ENCODE measurements around the gene SETD6. TPM values are rescaled to one million over a fixed set of nuclear protein-coding genes. Genes with fewer than 3 reads are reported as not detected.
"Not testable (repeated sequence)": the region's sequence is repeated elsewhere in the genome, so short reads cannot be mapped to it uniquely, and the experiment has no call there.

Gene SETD6
- total RNA-seq, 3 donors from 2014 or later = 12.8 to 17.5 (median 14.2) TPM

GRCh38 chr16:58543685-58544084 lies 28.4 kb downstream of the SETD6 start:
- H3K9me3 ChIP-seq = no peaks in the 10 kb centered on the region
- no peak for ATAC-seq
- TF ChIP-seq CTCF (IDR thresholded peaks at IDR 0.05) = no peak
- peaks cover 7% of the 10 kb centered on the region for H3K36me3 ChIP-seq (ENCODE audit: low read depth)
- intact Hi-C loops (cut with DNase I, micrococcal nuclease) = no loop called here
- H3K4me3 ChIP-seq = no peak overlapping the region
- DNase-seq = no peak
- no peaks in the 10 kb centered on the region for H3K4me1 ChIP-seq (ENCODE audit: low read depth)

- intact Hi-C loops (cut with DNase I, micrococcal nuclease) = no loop called here
- no peaks in the 10 kb centered on the region for H3K36me3 ChIP-seq (ENCODE audit: low read depth)
Measured at GRCh38 chr16:58548378-58548777, 33.1 kb downstream of the SETD6 start.

GRCh38 chr16:58551496-58551895 lies 36.2 kb downstream of the SETD6 start:
- H3K36me3 ChIP-seq (ENCODE audit: low read depth) = peaks cover 17% of the 10 kb centered on the region
- ATAC-seq = no peak
- no peaks in the 10 kb centered on the region for H3K4me1 ChIP-seq (ENCODE audit: low read depth)
- no peak for TF ChIP-seq CTCF (IDR thresholded peaks at IDR 0.05)
- intact Hi-C loops (cut with DNase I, micrococcal nuclease) = no loop called here
- H3K4me3 ChIP-seq = no peak overlapping the region
- DNase-seq = no peak
- no peaks in the 10 kb centered on the region for H3K9me3 ChIP-seq

More at GRCh38 chr16:58548378-58548777, 33.1 kb downstream of the SETD6 start:
- ATAC-seq = no peak
- Histone ChIP-seq H3K4me3 (no peak overlapping the region), H3K4me1 (ENCODE audit: low read depth) (no peaks in the 10 kb centered on the region), H3K9me3 (no peaks in the 10 kb centered on the region)
- DNase-seq = no peak
- TF ChIP-seq CTCF (IDR thresholded peaks at IDR 0.05) = no peak

GRCh38 chr16:58556678-58557077 lies 41.4 kb downstream of the SETD6 start:
- intact Hi-C loops (cut with DNase I, micrococcal nuclease) = no loop called here
- Histone ChIP-seq H3K36me3 (ENCODE audit: low read depth) (peaks cover 17% of the 10 kb centered on the region), H3K9me3 (no peaks in the 10 kb centered on the region), H3K4me3 (no peak overlapping the region), H3K4me1 (ENCODE audit: low read depth) (no peaks in the 10 kb centered on the region)
- TF ChIP-seq CTCF (IDR thresholded peaks at IDR 0.05) = no peak
- ATAC-seq (no peak), DNase-seq (no peak)

GRCh38 chr16:58563235-58563634 lies 47.9 kb downstream of the SETD6 start:
- no peak for TF ChIP-seq CTCF (IDR thresholded peaks at IDR 0.05)
- Histone ChIP-seq H3K9me3 (no peaks in the 10 kb centered on the region), H3K36me3 (ENCODE audit: low read depth) (peaks cover 6% of the 10 kb centered on the region), H3K4me3 (no peak overlapping the region), H3K4me1 (ENCODE audit: low read depth) (no peaks in the 10 kb centered on the region)
- ATAC-seq (no peak), DNase-seq (no peak)
- intact Hi-C loops (cut with DNase I, micrococcal nuclease) = no loop called here

GRCh38 chr16:58563775-58564174 lies 48.5 kb downstream of the SETD6 start:
- Histone ChIP-seq H3K4me1 (ENCODE audit: low read depth) (no peaks in the 10 kb centered on the region), H3K36me3 (ENCODE audit: low read depth) (peaks cover 6% of the 10 kb centered on the region), H3K4me3 (no peak overlapping the region), H3K9me3 (no peaks in the 10 kb centered on the region)
- intact Hi-C loops (cut with DNase I, micrococcal nuclease) = no loop called here
- no peak for TF ChIP-seq CTCF (IDR thresholded peaks at IDR 0.05)
- ATAC-seq = no peak
- no peak for DNase-seq

GRCh38 chr16:58565697-58566096 lies 50.4 kb downstream of the SETD6 start:
- H3K4me3 ChIP-seq; H3K36me3 ChIP-seq (ENCODE audit: low read depth); H3K4me1 ChIP-seq (ENCODE audit: low read depth); ATAC-seq; DNase-seq; H3K9me3 ChIP-seq; intact Hi-C loops (cut with DNase I, micrococcal nuclease): not testable (repeated sequence)

Data from mucosa of descending colon (tissue), 3 donors.